SIG-M5 (cell line): Measurements from ENCODE around the gene GRM5.

Experiments
- DNase-seq: peaks from one replicate; lab custom pipeline; 2025; lab: John Stamatoyannopoulos, UW

The GRM5 gene

DNA sequence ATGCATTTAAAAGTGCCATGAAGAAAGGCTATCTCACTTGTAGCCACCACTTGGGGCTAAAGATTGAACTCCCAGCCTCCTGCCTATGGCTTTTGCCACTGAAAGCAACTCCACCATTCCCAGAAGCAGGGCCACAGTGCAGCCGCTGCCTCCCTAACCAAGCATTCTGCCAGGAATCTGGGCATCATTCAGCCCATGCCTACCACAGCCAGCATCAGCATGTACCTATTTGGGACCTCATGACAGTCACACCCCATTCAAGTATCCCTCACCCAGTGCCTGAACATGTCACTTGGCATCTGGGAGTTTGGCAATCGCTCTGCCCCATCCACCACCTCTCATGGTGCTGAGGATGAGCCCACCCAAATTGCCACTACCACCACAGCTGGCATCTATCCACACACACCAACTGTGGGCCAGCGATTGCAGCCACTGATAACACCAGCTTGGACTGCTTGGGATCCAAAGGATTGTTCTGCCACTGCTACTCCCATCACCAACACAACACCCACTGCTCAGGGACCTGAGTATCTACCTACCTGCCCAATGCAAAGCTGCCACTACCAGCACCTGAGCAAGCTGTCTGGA, 234.4 kb downstream of the GRM5 start:
- no peak for DNase-seq

DNA sequence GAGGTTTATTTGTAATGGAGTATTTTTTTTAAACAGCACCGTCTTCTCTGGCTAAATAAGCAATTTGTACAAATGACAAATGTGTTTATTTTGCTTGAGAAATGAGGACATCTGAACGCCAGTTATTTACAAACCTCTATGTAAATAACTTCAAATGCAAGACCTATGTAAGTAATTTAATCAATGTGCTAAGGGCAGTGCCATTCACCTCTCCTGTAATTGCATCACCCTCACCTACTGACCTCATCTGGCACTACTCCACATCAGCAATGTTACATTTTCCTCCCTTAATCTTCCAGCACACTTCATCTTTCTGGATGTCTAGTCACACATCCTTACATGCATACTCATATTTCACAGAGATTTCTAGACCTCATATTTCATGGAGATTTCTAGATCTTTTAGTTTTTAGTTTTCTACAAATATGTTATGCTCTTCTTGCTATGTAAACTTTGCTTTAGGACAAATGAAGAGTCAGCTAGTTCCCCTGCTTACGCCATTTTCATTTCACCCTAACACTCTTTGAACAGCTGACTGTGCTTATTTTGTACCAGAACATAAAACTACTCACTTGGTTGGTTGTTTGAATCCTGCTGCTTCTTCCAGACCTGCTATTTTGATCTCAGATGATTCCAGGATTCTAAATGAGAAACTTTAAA, 238.6 kb downstream of the GRM5 start:
- no peak for DNase-seq

DNA sequence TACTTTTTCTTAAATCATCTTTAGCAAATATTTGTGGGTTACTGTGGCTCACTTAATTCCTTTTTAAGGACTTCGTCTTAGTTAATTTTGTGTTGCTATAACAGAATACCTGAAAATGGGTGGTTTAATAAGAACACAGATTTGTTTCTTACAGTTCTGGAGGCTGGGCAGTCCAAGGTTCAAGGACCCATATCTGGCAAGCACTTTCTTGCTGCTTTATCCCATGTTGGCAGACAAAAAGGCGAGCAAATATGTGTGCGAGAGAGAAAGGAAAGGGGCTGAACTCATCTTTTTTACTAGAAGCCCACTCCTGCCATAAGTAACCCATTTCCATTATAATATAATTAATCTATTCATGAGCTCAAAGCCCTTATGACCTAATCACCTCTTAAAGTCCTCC, 246.2 kb downstream of the GRM5 start:
- DNase-seq: no peak

DNA sequence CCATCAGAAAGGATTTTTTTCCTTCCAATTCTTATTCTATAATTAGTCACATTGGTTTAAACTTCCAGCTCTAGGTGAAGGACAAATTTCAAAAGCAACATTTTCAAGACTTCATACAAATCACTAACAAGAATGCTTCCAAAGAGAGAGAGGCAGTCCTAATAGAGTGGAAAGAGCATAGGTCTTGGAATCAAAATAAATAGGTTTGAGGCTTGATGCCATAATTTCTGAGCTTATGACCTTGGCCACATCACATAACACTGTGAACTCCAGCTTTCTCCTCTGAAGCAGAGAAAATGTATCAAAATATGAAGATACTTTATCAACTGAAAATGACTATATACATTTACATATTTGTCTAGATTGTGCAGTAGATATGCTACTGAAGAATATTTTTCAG, 246.8 kb downstream of the GRM5 start:
- no peak for DNase-seq

DNA sequence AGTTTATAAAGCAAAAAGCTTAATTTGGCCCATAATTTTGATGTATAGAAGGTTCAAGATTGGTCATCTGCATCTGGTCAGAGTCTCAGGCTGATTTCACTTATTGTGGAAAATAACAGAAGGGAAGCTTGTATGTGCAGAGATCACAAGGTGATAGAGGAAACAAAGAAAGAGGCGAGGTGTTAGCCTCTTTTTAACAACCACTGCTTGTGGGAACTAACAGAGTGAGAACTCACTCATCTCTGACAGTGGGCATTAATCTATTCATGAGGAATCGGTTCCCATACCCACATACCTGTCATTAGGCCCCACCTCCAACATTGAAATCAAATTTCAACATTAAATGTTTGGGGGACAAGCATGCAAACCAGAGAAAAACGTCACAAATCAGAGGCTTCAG, 250.3 kb downstream of the GRM5 start:
- DNase-seq: no peak

DNA sequence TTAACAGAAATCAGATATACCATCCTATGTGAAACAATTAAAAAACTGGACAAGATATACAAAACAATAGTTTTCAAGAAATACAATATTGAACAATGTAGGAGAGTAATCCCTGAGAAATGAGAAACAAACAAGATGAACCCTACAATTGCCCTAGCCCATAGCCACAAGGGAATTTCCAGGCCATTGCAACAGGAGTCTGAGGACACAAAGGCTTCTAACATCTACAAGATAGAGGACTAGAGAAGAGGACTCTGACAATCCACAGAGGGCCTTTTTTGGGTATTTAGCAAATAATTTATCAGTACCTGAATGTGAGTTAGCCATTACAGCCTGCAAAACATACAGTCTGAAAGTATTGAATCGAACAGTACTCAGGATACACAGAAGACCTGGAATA, 251.7 kb downstream of the GRM5 start:
- no peak for DNase-seq

DNA sequence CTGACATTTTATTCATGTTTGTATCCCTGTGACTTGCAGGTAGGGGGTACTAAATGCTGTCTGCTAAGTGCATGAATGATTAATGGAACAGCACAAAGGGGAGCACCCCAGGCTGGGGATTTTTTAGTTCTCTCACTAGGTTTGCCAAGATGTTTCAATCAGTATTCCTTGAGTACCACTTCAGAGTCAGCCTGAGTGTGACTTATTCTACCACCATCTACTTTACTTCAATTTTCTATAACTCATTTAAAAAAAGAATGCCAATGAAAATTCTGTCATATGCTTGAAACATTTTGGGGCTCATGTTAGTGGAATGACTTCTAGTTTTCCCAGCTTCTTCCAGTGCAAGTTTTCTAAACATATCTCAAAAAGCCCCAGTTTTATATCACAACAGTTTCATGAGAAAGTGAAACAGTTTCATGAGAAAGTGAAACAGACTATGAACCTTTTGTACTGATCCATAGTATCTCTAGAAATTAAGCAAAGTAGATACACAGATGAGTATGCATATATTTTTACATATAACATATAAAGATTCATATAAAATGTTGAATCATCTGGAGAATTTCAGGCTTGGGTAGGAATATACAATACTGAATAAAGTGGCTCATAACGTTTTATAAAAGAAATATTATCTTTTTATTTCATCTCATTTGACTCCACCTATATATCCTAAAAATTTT, 252.4 kb downstream of the GRM5 start:
- no peak for DNase-seq

DNA sequence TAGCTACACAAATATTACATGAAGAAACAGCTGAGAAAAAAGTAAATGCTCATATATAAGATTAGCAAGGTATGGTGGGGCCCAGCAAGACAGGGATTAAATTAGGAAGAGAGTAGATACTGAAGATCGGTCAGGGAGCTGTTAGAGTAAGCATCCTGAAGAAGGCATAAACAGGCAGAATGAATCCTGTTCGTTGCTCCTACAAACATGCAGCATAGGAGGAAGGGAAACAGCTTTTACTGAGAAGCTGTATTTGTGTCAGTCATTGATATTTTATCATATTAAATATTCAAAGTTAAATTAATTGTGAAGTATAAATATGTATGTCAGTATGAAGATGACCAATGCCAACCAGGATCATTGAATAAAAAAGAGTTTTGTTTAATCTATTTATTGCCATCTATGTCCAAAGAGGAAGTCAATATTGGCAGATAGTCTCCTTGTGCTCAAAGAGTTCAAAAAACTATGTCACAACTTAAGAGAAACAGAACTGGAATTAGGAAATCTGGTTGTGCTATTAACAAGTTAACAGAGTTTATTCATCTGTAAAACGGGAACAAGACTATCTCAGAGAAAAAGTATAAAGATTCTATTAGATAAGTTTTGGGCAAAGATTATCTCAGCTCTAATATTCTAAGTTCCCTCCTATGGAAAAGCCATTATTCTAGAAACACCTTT, 255.2 kb downstream of the GRM5 start:
- no peak for DNase-seq

DNA sequence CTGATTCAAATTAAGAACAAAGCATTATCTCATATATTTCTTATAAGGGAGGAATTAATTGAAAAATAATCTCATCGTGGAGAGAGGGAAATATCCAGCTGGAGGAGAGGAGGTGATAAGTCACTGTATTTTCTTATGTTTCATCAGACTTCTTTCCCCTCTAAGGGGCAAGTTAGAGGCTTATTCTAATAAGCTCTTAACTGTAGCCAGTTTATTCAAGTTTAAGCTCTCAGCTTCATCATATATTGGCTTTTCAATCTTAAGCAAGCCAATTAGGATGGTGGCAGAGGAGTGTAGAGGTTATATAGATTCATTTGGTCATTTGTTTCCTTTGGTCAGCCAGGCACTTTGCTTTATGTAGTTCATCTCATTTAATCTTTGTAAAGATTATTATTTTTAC, 256.7 kb downstream of the GRM5 start:
- DNase-seq: no peak

DNA sequence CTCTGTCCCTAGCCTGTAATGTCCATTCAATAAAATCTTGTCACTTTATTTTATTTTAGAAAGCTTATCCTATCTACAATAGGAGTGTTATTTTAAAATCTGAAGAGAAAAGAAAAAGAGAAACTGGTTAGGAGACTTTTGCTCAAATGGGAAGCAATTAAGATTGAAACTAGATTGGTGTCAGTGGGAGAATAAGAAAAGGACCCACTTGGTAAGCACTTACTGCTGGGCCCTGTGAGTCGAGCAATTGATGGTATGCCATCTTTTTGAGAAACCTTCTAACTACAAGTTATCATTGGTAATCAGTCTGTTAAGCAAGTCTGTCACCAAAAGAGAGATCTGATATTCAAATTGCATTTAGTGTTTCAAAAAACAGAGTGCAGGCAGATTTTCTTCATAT, 258.4 kb downstream of the GRM5 start:
- DNase-seq: no peak

DNA sequence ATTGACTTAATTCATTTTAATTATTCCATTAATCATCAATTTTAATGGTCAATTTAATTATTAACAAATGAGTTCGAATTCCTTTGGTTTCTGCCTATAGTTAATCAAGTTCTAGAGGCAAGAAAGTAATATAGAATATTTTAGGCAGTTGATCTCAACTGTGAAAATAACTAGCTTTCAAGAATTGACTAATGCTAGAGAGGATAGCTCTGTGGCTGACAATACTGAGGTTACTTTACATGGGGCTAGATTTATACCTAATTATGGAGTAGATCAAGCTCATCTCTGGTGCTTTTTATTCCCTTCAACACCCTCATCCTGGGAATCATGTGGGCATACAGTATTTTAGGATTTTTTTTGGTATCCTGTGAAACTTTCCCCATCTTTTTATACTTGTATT, 259.4 kb downstream of the GRM5 start:
- DNase-seq: no peak

DNA sequence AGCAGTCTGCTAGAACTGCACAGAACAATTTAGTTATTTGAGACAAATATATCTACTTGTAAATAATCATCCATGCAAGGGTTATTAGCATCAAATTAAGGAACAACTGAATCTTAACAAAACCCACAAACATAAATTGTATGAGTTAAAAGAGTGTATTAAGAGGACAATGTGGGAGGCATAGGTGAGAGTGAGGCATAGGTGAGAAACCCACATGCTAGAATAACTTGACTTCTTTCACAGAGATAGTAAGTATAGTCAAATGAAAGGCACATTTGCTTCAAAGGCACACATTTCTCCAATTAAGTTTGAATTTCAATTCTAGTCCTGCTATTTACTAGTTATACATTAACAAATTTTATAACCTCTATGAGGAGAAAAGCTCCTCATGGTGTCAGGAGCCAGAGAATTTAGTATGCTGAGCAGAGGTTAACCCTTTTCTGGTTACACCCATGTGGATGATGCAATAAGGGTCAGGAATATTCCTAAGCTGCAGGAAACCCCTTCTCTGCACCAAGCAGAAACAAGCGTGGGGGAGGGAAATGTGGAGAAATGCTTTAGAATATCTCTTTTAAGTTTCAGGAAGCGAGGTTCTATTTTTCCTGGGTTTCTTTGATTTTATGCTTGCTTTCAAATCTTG, 264.2 kb downstream of the GRM5 start:
- DNase-seq: no peak

DNA sequence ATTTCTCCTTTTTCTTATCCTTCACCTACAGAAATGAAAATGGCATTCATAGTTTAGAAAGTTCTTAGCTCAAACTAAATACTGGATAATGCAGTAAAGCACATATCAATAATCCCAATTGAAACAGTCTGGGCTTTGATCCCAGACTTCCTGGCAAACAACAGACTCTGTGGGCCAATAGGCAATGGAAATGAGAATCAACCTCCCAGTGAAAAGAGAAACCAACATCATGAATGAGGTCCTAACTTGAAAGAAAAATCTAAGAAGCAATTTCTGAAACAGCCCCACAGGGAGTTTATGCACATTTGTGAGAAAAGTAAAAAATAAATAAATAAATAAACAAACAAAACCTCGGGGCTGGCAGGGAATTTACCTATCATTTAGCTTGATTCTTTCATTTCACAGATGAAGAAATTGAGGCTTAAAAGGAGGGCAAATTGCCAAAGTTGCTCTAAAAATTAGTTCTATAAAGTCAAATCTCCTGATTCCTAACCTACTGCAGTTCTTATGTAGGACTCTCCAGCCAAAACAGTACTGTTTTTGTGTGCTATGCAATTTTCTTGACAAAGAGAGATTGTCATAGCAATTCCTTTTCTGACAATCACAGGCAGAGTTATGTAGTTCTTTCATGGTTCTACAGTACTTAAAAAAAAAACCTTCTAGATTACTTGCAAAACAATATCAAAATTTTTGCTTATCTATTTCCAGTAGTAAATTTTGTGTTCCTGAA, 265.8 kb downstream of the GRM5 start:
- no peak for DNase-seq

DNA sequence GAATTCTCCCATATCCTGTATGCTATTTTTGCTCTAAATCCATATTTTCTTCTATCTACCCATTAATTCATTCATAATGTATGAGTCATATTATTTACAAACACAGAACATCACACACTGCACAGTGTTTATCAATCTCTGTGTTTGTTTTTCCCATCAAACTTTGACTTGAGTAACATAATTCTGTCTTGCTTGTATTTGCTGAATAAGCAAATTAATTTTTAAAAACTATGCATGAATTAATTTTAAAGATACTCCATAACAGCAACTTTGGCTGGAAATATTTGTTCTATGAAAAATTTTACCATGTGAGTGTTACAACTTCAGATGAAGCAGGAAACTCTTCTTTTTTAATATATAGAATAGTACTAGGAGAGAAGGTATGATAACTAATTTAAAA, 275.6 kb downstream of the GRM5 start:
- no peak for DNase-seq

DNA sequence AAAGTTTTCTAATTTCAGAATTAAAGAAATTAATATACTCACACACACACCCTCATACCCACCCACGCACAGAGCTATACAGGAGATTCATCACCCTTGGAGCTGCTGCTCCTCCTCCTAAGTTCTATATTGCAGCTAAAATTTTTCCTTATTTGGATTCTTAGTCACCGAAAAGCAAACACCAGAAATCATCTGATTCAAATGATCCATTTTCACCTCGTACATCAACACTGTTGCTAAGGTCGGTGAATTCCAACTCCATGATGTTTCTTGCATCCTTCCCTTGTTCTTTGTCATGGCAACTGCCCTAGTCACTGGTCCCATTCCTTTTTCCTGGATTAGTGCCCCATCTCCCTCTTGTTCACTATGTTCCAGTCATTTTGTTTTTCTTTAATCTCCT, 286.2 kb downstream of the GRM5 start:
- no peak for DNase-seq

DNA sequence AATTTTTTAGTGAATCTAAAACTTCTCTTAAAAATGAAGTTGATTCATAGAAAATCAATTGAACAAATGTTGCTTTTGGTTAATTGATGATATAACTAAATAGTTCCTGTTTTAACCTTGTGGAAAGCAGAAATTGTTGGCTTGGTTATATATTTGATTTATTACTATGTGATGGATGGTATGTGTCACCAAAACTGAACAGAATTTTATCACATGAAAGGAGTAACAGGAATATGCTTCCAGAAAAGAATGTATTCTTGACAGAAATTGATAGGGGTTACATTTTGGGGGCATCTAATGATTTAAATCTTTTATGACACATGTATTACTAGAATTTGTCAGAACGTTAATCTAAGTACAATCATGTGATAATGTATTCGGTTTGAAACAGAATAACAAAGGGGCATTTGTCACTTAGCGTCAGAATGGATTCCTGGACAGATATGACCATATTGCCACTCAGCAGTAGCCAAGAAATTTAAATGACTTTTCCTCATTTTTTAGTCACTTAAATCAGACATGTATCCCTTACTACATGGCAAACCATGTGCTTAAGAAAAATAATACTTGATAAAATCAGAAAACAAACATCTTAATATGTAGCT, 295.2 kb downstream of the GRM5 start:
- DNase-seq: no peak

DNA sequence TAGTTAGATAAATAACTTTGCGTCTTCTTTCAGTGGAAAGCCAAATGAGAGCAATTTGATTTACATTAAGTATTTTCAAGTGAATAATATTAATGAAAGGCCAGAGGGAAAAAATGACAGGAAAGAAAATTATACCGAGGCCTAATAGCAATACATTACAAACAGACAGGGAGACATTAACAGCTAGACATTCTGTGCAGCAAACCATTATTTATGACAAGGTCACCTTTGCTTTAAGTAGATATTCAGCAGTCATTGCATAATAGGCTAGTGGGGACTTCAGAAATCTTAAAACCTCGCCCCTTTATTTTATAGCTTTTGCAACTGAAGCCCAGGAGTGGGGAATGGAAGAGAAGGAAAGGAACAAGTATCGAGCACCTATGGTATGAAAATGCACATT, 321.6 kb downstream of the GRM5 start:
- no peak for DNase-seq

DNA sequence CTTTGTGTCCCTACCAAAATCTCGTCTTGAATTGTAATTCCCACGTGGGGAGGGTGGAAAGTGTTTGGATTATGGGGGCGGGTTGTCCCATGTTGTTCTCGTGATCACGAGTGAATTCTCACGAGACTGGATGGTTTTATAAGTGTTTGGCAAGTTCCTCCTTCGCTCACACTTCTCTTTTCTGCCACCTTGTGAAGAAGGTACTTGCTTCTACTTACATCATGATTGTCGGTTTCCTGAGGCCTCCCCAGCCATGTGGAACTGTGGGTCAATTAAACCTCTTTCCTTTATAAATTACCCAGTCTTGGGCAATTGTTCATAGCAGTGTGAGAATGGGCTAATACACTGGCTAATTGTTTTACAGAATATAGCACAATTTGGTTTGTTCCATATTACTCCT, 326.3 kb downstream of the GRM5 start:
- DNase-seq: no peak

DNA sequence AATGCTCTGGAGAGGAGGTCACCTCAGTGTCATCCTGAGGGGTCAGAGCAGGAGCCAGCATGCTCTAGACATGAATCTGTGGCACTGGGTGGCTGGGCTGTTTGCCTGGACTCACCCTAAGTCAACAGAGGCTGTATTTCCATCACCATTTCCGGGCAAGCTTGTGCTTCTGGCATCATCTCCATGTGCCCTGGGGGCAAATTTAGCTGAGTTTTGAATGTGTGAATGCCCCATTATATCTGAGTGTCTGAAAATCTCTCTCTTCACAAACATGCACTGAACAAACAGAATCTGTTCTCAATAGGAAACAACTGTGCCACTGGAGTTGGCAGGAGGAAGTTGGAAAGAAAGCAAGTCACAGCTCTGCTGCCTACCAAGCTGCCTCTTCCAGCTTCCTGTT, 356.2 kb downstream of the GRM5 start:
- DNase-seq: no peak

DNA sequence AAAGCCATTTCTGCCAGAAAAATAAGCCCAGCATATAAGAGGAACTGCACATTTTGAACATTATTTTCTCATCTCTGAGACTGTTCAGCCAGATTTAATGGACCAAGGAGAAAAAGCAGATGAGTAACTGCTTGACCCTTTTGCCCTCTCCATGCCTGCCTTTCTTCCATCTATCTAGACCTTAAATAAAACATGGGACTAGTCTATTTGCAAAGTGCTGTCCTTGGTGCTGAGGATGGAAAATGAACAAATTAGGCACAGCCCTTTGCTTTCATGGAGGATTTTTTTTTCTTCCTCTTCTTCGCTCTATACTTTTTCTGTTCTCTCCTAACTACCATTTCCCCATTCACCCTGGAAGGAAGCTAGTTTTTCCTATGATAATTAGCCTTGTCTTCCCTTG, 361.3 kb downstream of the GRM5 start:
- DNase-seq: no peak

DNA sequence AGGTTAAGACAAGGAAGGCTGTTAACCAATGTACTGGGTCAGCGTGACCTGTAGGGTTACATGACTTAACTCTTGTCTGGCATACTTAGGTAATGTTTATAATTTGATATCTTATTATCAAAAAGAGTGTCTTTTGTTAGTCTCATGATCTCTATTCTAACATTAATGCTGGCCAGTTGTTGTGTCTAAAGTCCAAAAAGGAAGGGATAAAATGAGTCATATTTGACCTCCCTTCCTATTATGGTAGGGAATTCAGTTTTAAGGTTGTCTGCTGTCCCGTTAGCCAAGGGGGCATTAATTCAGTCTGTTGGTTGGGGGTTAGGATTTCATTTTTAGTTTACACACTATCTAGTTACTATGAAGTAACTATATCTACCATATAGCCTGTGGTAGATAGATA, 364.0 kb downstream of the GRM5 start:
- DNase-seq: no peak

DNA sequence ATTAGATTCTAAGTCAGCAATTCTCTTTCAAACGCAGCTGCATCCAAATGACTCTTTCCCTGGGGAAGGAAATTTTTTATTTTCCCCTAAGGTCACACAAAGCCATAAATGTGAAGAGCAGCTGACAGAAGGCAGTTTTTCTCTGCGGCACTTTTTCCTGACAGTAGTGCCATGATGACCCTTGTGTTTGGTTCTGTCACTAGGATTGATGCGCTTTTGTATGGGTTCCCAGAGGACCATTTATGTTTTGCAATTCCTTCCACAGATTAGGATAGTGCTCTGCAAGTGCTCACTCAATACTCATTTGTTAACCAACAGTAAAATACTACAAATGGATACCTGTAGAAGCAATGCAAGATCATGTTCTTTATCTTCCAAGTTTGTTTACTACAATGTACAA, 368.6 kb downstream of the GRM5 start:
- DNase-seq: no peak
